Stimulated activated CD4-positive, alpha-beta T cell treated with anti-CD3 and anti-CD28 coated beads, Interleukin-15, amount 100 ng/mL, for 48 hours (primary cell): Measurements from ENCODE around the gene MAEA.
A peak's percentile ranks its signal among the peaks of the same experiment; 100 is the strongest.
"Not testable (repeated sequence)": the region's sequence is repeated elsewhere in the genome, so short reads cannot be mapped to it uniquely, and the experiment has no call there.

ENCODE experiments used
- DNase-seq, 2 donors: peaks; one replicate each; pipeline ENCODE4 v3.0.0-alpha.2; 2020; ENCODE audit warnings: low read depth in 2 of 2

Gene MAEA

GRCh38 chr4:1335193-1335883 is 45.6 kb downstream of the MAEA start:
- DNase-seq: not testable (repeated sequence)

GRCh38 chr4:1336088-1336491 is 46.4 kb downstream of the MAEA start:
- DNase-seq: no peak

- peak; percentile 73 to 74 for DNase-seq
Measured at GRCh38 chr4:1337376-1337831, 47.7 kb downstream of the MAEA start.

GRCh38 chr4:1337951-1338751 is 48.5 kb downstream of the MAEA start:
- DNase-seq: no peak

GRCh38 chr4:1338752-1339414 is 49.2 kb downstream of the MAEA start:
- DNase-seq: no peak

- no peak for DNase-seq
Measured at GRCh38 chr4:1339489-1339888, 49.8 kb downstream of the MAEA start.

- no peak for DNase-seq
Measured at GRCh38 chr4:1340181-1340747, 50.6 kb downstream of the MAEA start.

GRCh38 chr4:1340861-1341260 is 51.2 kb downstream of the MAEA start:
- DNase-seq: no peak

GRCh38 chr4:1342003-1342402 is 52.3 kb downstream of the MAEA start:
- DNase-seq: no peak

GRCh38 chr4:1344696-1345095 is 55.0 kb downstream of the MAEA start:
- DNase-seq: no peak

- DNase-seq: peak in 1 of 2 donors; percentile 27
Measured at GRCh38 chr4:1345903-1346780, 56.5 kb downstream of the MAEA start.

- peak; percentile 100 for DNase-seq
Measured at GRCh38 chr4:1346781-1347409, 57.2 kb downstream of the MAEA start, which contains the start of gene UVSSA. Gene UVSSA (plus strand): TSS chr4:1347208. CDS start chr4:1348092, 884 bp downstream.

GRCh38 chr4:1347410-1347864 is 57.7 kb downstream of the MAEA start:
- DNase-seq: peak in 1 of 2 donors; percentile 31

- no peak for DNase-seq
Measured at GRCh38 chr4:1348014-1348513, 58.4 kb downstream of the MAEA start.

- no peak for DNase-seq
Measured at GRCh38 chr4:1348746-1349145, 59.1 kb downstream of the MAEA start.

- no peak for DNase-seq
Measured at GRCh38 chr4:1349359-1350168, 59.9 kb downstream of the MAEA start.

GRCh38 chr4:1350169-1350520 is 60.5 kb downstream of the MAEA start:
- no peak for DNase-seq

- peak; percentile 77 to 84 for DNase-seq
Measured at GRCh38 chr4:1351854-1352566, 62.3 kb downstream of the MAEA start.

- no peak for DNase-seq
Measured at GRCh38 chr4:1352567-1352900, 62.8 kb downstream of the MAEA start.
